GM19351 (cell line): Measurements from ENCODE around the gene CREB3L2.

ENCODE experiments used
- ATAC-seq: cut with Tn5 transposase; IDR thresholded peaks from one replicate; pipeline ENCODE4 v1.9.1; 2021; ENCODE audit warnings: mild to moderate bottlenecking, moderate library complexity; ENCODE audit not compliant: unreplicated experiment

The CREB3L2 gene

GRCh38 chr7:137953665-137954470, 48.0 kb downstream of the CREB3L2 start:
- peak; percentile 41 for ATAC-seq

- no peak for ATAC-seq
Observed at GRCh38 chr7:137953043-137953664, 48.7 kb downstream of the CREB3L2 start.

GRCh38 chr7:137952426-137952805, 49.5 kb downstream of the CREB3L2 start:
- no peak for ATAC-seq

- no peak for ATAC-seq
Observed at GRCh38 chr7:137951700-137952425, 50.0 kb downstream of the CREB3L2 start.

- no peak for ATAC-seq
Observed at GRCh38 chr7:137950967-137951366, 50.9 kb downstream of the CREB3L2 start.

GRCh38 chr7:137950263-137950621, 51.6 kb downstream of the CREB3L2 start:
- ATAC-seq = no peak

- ATAC-seq = no peak
Observed at GRCh38 chr7:137949416-137950262, 52.2 kb downstream of the CREB3L2 start.

GRCh38 chr7:137948845-137949330, 53.0 kb downstream of the CREB3L2 start:
- no peak for ATAC-seq

GRCh38 chr7:137948083-137948844, 53.6 kb downstream of the CREB3L2 start:
- ATAC-seq = no peak

GRCh38 chr7:137947046-137947445, 54.8 kb downstream of the CREB3L2 start:
- ATAC-seq = no peak

- no peak for ATAC-seq
Observed at GRCh38 chr7:137946011-137946410, 55.9 kb downstream of the CREB3L2 start.

GRCh38 chr7:137944168-137944567, 57.7 kb downstream of the CREB3L2 start:
- ATAC-seq = no peak

GRCh38 chr7:137943132-137943551, 58.7 kb downstream of the CREB3L2 start:
- ATAC-seq = no peak

- no peak for ATAC-seq
Observed at GRCh38 chr7:137942484-137943115, 59.3 kb downstream of the CREB3L2 start.

- no peak for ATAC-seq
Observed at GRCh38 chr7:137940656-137941518, 61.0 kb downstream of the CREB3L2 start.

- no peak for ATAC-seq
Observed at GRCh38 chr7:137940218-137940617, 61.7 kb downstream of the CREB3L2 start.

GRCh38 chr7:137937202-137937560, 64.7 kb downstream of the CREB3L2 start:
- no peak for ATAC-seq

- no peak for ATAC-seq
Observed at GRCh38 chr7:137936509-137937201, 65.2 kb downstream of the CREB3L2 start.
